RPMI7951 (cell line): Measurements from ENCODE around the gene NSUN2. TPM values are rescaled to one million over a fixed set of nuclear protein-coding genes. Genes with fewer than 3 reads are reported as not detected.
"Not testable (repeated sequence)": the region's sequence is repeated elsewhere in the genome, so short reads cannot be mapped to it uniquely, and the experiment has no call there.

Experiments
- DNase-seq: peaks from one replicate; pipeline ENCODE4 v3.0.0-alpha.2; 2012; ENCODE audit warnings: low read depth
- total RNA-seq: library from RNA; depleted of rRNA; stranded (reverse); fragments of >200 nt; shearing (Covaris generic); gene quantifications from 2 replicates; pipeline ENCODE4 v1.2.3, GENCODE V29; 2014; rRNA removed

NSUN2 gene
- total RNA-seq, result 19.3 and 20.6 TPM in 2 replicates

GRCh38 chr5:6632888-6633468 is at the start of gene NSUN2, which contains the start of gene SRD5A1:
NSUN2 (minus strand) TSS chr5:6633044; CDS start chr5:6632979, 65 bp downstream.
SRD5A1 (plus strand) TSS chr5:6633440; CDS start chr5:6633577, 137 bp downstream.
- peak; percentile 82 for DNase-seq

- DNase-seq, result no peak
Observed at GRCh38 chr5:6682239-6682638, 49.4 kb upstream of the NSUN2 start.

DNA sequence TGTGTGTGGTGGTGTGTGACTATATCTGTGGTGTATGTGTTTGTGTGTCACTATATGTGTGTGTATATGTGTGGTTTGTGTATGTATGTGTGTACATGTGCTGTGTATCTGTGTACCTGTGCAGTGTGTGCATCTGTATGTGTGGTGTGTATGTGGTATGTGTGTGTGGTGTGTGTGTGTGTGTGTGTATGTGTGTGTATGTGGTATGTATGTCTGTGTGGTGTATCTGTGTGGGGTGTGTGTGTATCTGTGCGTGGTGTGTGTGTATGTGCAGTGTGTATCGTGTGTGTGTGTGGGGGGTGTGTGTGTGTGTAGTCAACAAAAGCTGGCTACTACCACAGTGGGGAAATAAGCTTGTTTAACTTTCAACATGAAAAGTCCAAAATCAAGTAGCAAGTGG is 48.8 kb upstream of the NSUN2 start:
- no peak for DNase-seq

DNA sequence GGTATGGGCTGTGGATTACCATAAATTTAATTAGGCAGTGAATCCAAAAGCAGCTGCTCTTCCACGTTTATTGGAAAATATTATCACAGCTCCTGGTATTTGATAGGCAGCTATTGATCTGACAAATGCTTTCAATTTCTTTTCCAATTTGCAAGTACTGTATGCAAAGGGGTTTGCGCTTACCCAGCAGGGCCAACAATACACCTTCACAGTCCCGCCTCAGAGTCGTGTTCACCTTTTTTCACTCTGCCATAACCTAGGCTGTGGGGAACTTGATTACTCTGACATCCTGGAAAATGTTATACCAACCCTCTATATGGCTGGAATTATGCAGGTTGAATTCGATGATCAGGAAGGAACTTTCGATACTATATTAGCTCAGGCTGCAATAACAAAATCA is 48.1 kb upstream of the NSUN2 start:
- DNase-seq, result no peak

DNA sequence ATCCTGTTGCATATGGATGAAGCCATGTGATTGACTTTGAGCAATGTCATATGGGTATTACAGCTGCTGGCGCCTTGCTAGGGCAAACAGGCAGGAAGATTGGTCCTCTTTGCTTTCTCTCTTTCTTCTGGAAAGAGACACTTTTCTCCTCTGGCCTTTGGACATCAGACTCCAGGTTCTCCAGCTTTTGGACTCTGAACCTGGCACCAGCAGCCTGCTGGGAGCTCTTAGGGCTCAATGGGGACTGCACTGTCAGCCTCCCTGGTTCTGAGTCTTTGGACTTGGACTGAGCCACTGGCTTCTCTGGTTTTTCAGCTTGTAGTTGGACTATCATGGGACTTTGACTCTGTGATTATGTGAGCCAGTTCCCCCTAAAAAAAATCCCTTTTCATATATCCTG is 45.5 kb upstream of the NSUN2 start:
- DNase-seq, result no peak

DNA sequence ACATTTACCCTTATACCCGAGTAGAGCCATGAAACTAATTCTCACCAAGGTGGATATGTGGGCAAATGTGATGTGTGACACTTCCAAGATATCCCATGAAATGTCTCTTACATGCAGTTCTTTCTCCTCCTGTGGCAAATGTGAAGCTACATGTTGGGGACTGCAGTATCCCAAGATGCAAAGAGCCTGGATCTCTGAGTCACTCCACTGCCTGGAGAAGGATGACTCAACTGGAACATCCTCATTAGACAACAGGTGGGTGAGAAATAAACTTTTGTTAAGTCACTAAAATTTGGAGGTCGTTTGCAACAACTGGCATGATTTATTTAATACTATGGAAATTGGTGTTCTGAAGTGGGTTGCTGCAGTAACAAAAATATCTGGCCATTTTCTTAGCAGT is 43.9 kb upstream of the NSUN2 start:
- peak; percentile 62 for DNase-seq

GRCh38 chr5:6675784-6676491 is 43.1 kb upstream of the NSUN2 start:
- DNase-seq, result peak; percentile 7

GRCh38 chr5:6674886-6675285 is 42.0 kb upstream of the NSUN2 start:
- DNase-seq, result no peak

GRCh38 chr5:6674421-6674820 is 41.6 kb upstream of the NSUN2 start:
- DNase-seq, result no peak

GRCh38 chr5:6673963-6674362 is 41.1 kb upstream of the NSUN2 start:
- DNase-seq, result no peak

- no peak for DNase-seq
Observed at GRCh38 chr5:6673031-6673430, 40.2 kb upstream of the NSUN2 start.

- DNase-seq, result not testable (repeated sequence)
Observed at GRCh38 chr5:6668717-6669116, 35.9 kb upstream of the NSUN2 start.

DNA sequence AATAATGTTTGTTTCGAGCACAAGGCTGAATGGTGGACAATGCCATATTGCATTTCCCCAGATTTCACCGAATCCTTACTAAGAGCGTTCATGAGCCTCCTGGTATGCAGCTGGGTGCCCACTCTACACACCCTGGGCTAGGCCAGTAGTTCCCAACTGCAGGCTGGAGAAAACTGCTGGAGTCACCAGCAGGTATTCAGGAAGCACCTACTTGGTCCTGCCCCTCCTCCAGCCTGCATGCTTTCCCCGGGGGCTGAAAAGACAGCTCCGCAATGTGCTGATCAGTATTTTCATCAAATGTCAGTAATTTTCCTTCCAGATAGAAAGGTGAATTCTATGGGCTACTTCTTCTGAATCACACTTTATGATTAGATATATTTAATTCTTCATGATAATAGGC is 34.8 kb upstream of the NSUN2 start:
- DNase-seq, result no peak

- no peak for DNase-seq
Observed at GRCh38 chr5:6666762-6667161, 33.9 kb upstream of the NSUN2 start.

DNA sequence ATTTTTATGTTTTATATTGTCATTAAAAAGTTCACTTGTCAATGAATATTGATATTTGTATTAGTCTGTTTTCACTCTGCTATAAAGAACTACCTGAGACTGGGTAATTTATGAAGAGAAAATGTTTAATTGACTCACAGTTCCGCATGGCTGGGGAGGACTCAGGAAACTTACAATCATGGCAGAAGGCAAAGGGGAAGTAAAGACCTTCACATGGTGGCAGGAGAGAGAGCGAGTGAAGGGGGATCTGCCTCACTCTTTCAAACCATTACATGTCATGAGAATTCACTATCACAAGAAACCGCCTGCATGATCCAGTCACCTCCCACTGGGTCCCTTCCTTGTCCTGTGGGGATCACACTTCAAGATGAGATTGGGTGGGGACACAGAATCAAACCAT is 27.8 kb upstream of the NSUN2 start:
- DNase-seq, result no peak

DNA sequence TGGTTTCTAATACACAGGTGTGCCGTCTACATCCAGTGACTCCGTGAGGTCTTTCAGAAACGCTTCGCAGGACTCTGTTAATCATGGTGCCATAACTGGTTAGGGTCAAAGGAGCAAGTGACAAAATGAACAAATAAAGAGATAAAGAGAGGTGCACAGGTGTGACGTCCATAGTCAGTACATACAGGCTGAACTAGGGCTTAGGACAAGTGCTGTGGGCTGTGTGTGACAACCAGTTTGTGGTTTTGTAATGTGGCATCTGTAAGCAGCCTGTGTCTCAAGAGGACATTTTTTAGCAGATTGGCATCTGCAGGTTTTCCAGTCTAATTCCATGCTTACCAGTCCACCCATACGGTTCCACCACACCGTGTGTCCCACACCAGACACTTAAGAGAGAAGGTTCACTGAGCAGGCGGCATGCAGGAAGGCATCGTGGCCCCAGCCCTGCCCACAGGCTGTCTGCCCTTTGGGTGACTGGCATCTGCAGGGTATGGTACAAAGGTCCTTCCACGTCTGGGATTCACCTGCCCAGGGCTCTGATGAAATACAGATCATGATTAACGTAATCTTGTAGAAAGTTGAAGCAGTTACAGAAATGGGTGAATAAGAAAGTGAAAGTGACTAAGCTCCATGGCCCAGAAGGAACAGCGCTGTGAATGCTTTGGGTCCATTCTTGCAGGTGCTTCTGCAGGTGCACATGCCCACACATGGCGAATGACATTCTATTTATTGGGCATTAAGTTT is 27.3 kb upstream of the NSUN2 start:
- no peak for DNase-seq

- no peak for DNase-seq
Observed at GRCh38 chr5:6656680-6657079, 23.8 kb upstream of the NSUN2 start.

DNA sequence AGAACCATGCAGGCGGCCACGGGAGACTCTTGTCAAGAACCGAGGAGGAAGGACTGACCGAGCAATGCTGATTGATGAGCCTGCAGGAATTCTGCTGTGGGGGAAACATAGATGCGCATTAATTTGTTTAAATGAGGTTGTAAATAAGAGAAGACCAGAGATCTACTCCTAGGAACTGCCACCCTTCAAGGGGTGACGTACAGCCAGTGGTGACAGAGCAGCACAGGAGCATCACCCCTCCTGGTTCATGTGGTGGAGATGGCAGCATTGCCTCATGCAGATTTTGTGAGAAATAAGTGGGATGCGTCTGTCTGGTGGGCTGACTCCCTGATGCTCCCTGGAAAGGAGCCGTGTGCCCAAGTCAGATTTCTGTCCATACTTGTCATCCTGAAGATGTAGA is 22.6 kb upstream of the NSUN2 start:
- DNase-seq, result no peak

DNA sequence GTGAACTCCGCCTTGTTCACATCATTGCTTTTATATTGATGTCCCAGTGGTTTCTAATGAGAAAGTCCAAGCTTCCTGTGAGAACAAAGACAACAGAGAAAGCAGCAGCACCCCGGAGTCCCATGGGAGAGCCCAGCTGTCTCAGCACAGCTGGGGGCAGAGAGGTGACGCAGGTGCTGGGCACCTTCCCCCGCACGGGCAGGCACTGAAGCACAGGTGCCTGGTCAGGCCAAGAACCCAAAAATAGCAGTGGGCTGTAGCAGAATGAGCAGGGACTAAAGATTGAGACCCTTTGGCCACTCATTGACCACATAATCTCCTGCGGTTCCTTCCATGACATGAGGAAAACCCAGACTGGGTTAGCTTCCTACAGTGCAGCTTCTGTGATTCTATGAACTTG is 19.2 kb upstream of the NSUN2 start:
- no peak for DNase-seq

GRCh38 chr5:6649681-6650080 is 16.8 kb upstream of the NSUN2 start:
- DNase-seq, result no peak

GRCh38 chr5:6649186-6649585 is 16.3 kb upstream of the NSUN2 start:
- no peak for DNase-seq

- peak; percentile 60 for DNase-seq
Observed at GRCh38 chr5:6645571-6646362, 12.9 kb upstream of the NSUN2 start.
